IPS-20b (cell line): ENCODE results near the gene OSER1.
"Not testable (repeated sequence)": the region's sequence is repeated elsewhere in the genome, so short reads cannot be mapped to it uniquely, and the experiment has no call there.

Experiments used
- H3K27ac ChIP-seq: one replicate; pipeline ENCODE4 v1.5.1; 2013; ENCODE audit warnings: low read length
- H3K27me3 ChIP-seq: 2 replicates; pipeline ENCODE4 v1.6.1; 2013; ENCODE audit warnings: mild to moderate bottlenecking, low read length, inconsistent platforms; ENCODE audit not compliant: insufficient read depth
- H3K36me3 ChIP-seq: 2 replicates; pipeline ENCODE4 v1.6.1; 2013; ENCODE audit warnings: low read depth, mild to moderate bottlenecking, inconsistent platforms, low read length, moderate library complexity; ENCODE audit not compliant: insufficient read depth
- H3K4me1 ChIP-seq: 2 replicates; pipeline ENCODE4 v1.6.1; 2013; ENCODE audit warnings: mild to moderate bottlenecking, control low read depth, inconsistent platforms, low read length, moderate library complexity; ENCODE audit not compliant: insufficient read depth
- H3K4me3 ChIP-seq: 2 replicates; pipeline ENCODE4 v1.5.1; 2013; ENCODE audit warnings: mild to moderate bottlenecking, low read length, inconsistent platforms
- H3K9ac ChIP-seq: 2 replicates; pipeline ENCODE4 v1.6.1; 2013; ENCODE audit warnings: low read depth, mild to moderate bottlenecking, inconsistent platforms, low read length, moderate library complexity
- H3K9me3 ChIP-seq: 2 replicates; pipeline ENCODE4 v1.6.1; 2013; ENCODE audit warnings: mild to moderate bottlenecking, low read depth, low read length, inconsistent platforms; ENCODE audit not compliant: insufficient read depth

OSER1 gene

GRCh38 chr20:44196271-44196670 lies 14.3 kb downstream of the OSER1 start:
- Histone ChIP-seq H3K27ac (no peak overlapping the region), H3K9ac (no peak overlapping the region), H3K9me3 (no peaks in the 10 kb centered on the region), H3K4me3 (no peak overlapping the region), H3K36me3 (peaks cover 53% of the 10 kb centered on the region), H3K4me1 (no peaks in the 10 kb centered on the region), H3K27me3 (no peaks in the 10 kb centered on the region)

GRCh38 chr20:44195605-44196004 lies 15.0 kb downstream of the OSER1 start:
- no peak overlapping the region for H3K27ac ChIP-seq
- H3K4me3 ChIP-seq = no peak overlapping the region
- no peaks in the 10 kb centered on the region for H3K4me1 ChIP-seq
- no peaks in the 10 kb centered on the region for H3K27me3 ChIP-seq
- H3K9ac ChIP-seq = no peak overlapping the region
- peaks cover 46% of the 10 kb centered on the region for H3K36me3 ChIP-seq
- no peaks in the 10 kb centered on the region for H3K9me3 ChIP-seq

- H3K27me3 ChIP-seq = no peaks in the 10 kb centered on the region
- no peaks in the 10 kb centered on the region for H3K9me3 ChIP-seq
- no peak overlapping the region for H3K9ac ChIP-seq
- H3K27ac ChIP-seq = no peak overlapping the region
- H3K4me3 ChIP-seq = no peak overlapping the region
- H3K4me1 ChIP-seq = no peaks in the 10 kb centered on the region
- peaks cover 28% of the 10 kb centered on the region for H3K36me3 ChIP-seq
These were observed 16.8 kb downstream of the OSER1 start for GRCh38 chr20:44193801-44194200.

GRCh38 chr20:44191640-44192039 lies 18.9 kb downstream of the OSER1 start:
- not testable (repeated sequence) for H3K4me3 ChIP-seq, H3K9ac ChIP-seq, H3K9me3 ChIP-seq, H3K4me1 ChIP-seq, H3K27ac ChIP-seq
- H3K36me3 ChIP-seq = peaks cover 12% of the 10 kb centered on the region; the same call in 1 of the 2 replicates
- H3K27me3 ChIP-seq = peaks cover 11% of the 10 kb centered on the region; the same call in 1 of the 2 replicates

GRCh38 chr20:44190197-44190852 lies 20.2 kb downstream of the OSER1 start:
- not testable (repeated sequence) for H3K9me3 ChIP-seq, H3K4me3 ChIP-seq, H3K27ac ChIP-seq, H3K36me3 ChIP-seq, H3K9ac ChIP-seq, H3K4me1 ChIP-seq
- H3K27me3 ChIP-seq = peaks cover 15% of the 10 kb centered on the region; the same call in 1 of the 2 replicates

GRCh38 chr20:44188752-44189151 lies 21.8 kb downstream of the OSER1 start:
- Histone ChIP-seq H3K27me3 (peaks cover 15% of the 10 kb centered on the region; the same call in 1 of the 2 replicates), H3K36me3 (no peaks in the 10 kb centered on the region), H3K4me1 (no peaks in the 10 kb centered on the region; the same call in 1 of the 2 replicates), H3K9me3 (no peaks in the 10 kb centered on the region), H3K27ac (no peak overlapping the region), H3K4me3 (no peak overlapping the region), H3K9ac (no peak overlapping the region)

GRCh38 chr20:44187772-44188709 lies 22.5 kb downstream of the OSER1 start:
- Histone ChIP-seq H3K9ac (peak overlapping the region; percentile 48; the same call in 1 of the 2 replicates), H3K36me3 (no peaks in the 10 kb centered on the region), H3K9me3 (no peaks in the 10 kb centered on the region), H3K4me1 (no peaks in the 10 kb centered on the region; the same call in 1 of the 2 replicates), H3K27ac (no peak overlapping the region), H3K27me3 (peaks cover 15% of the 10 kb centered on the region; the same call in 1 of the 2 replicates), H3K4me3 (peak overlapping the region; percentile 71)

- Histone ChIP-seq H3K27me3 (peaks cover 15% of the 10 kb centered on the region; the same call in 1 of the 2 replicates), H3K4me3 (peak within 1 kb of the TSS; percentile 71), H3K36me3 (no peaks in the 10 kb centered on the region), H3K9me3 (no peaks in the 10 kb centered on the region), H3K27ac (peak within 1 kb of the TSS; percentile 8), H3K9ac (peak within 1 kb of the TSS; percentile 48; the same call in 1 of the 2 replicates), H3K4me1 (no peaks in the 10 kb centered on the region; the same call in 1 of the 2 replicates)
These were observed 23.4 kb downstream of the OSER1 start, which contains the start of gene JPH2 for GRCh38 chr20:44187054-44187771. TSS of gene JPH2 (minus strand) at chr20:44187188. CDS start at chr20:44186705, 483 bp downstream.

GRCh38 chr20:44186674-44187053 lies 23.9 kb downstream of the OSER1 start:
- peak overlapping the region; percentile 71 for H3K4me3 ChIP-seq
- H3K36me3 ChIP-seq = no peaks in the 10 kb centered on the region
- no peaks in the 10 kb centered on the region; the same call in 1 of the 2 replicates for H3K4me1 ChIP-seq
- no peaks in the 10 kb centered on the region for H3K9me3 ChIP-seq
- peak overlapping the region; percentile 48; the same call in 1 of the 2 replicates for H3K9ac ChIP-seq
- peaks cover 15% of the 10 kb centered on the region; the same call in 1 of the 2 replicates for H3K27me3 ChIP-seq
- no peak overlapping the region for H3K27ac ChIP-seq

- no peaks in the 10 kb centered on the region for H3K9me3 ChIP-seq
- peaks cover 15% of the 10 kb centered on the region; the same call in 1 of the 2 replicates for H3K27me3 ChIP-seq
- peaks cover 3% of the 10 kb centered on the region; the same call in 1 of the 2 replicates for H3K4me1 ChIP-seq
- no peaks in the 10 kb centered on the region for H3K36me3 ChIP-seq
- H3K27ac ChIP-seq = no peak overlapping the region
- no peak overlapping the region; the same call in 1 of the 2 replicates for H3K9ac ChIP-seq
- H3K4me3 ChIP-seq = peak overlapping the region; percentile 71; the same call in 1 of the 2 replicates
These were observed 24.4 kb downstream of the OSER1 start for GRCh38 chr20:44186201-44186600.

- no peak overlapping the region for H3K27ac ChIP-seq
- no peaks in the 10 kb centered on the region for H3K36me3 ChIP-seq
- no peak overlapping the region for H3K4me3 ChIP-seq
- H3K4me1 ChIP-seq = peaks cover 5% of the 10 kb centered on the region; the same call in 1 of the 2 replicates
- peaks cover 15% of the 10 kb centered on the region; the same call in 1 of the 2 replicates for H3K27me3 ChIP-seq
- H3K9ac ChIP-seq = no peak overlapping the region
- no peaks in the 10 kb centered on the region for H3K9me3 ChIP-seq
These were observed 25.0 kb downstream of the OSER1 start for GRCh38 chr20:44185574-44185973.
